Activated B cell treated with CpG ODN at 0.5 μM for 24 hours (primary cell): ENCODE data around the gene ESYT2. TPM values are rescaled to one million over a fixed set of nuclear protein-coding genes. Genes with fewer than 3 reads are reported as not detected.

Experiments used
- ATAC-seq: fragments of 200-7000 bp; cut with Tn5 transposase; one replicate; pipeline ENCODE4 v1.10.0; 2021; ENCODE audit warnings: low read depth, mild to moderate bottlenecking, moderate library complexity
- CTCF ChIA-PET: fragments of 350-600 bp; sonication (Branson Sonifier 250); formaldehyde crosslinking; loops from one replicate; lab custom pipeline; 2021; ENCODE audit warnings: antibody characterized with exemption; lab: Charles Lee
- POLR2A ChIA-PET: fragments of 350-600 bp; sonication (Branson Sonifier 250); formaldehyde crosslinking; loops from one replicate; lab custom pipeline; 2021; ENCODE audit warnings: antibody characterized with exemption; lab: Charles Lee
- DNase-seq: peaks from one replicate; pipeline ENCODE4 v3.0.0; 2022
- H3K27ac Mint-ChIP-seq: one replicate; pipeline ENCODE4 v1.8.0; 2020; ENCODE audit warnings: mixed read lengths
- H3K27me3 Mint-ChIP-seq: one replicate; pipeline ENCODE4 v1.8.0; 2021; ENCODE audit warnings: mixed read lengths
- H3K36me3 Mint-ChIP-seq: one replicate; pipeline ENCODE4 v1.8.0; 2021; ENCODE audit warnings: low read depth, mixed read lengths
- H3K4me1 Mint-ChIP-seq: one replicate; pipeline ENCODE4 v1.8.0; 2021; ENCODE audit warnings: mixed read lengths
- H3K4me3 Mint-ChIP-seq: one replicate; pipeline ENCODE4 v1.8.0; 2020; ENCODE audit warnings: mild to moderate bottlenecking, mixed read lengths
- H3K9me3 Mint-ChIP-seq: one replicate; pipeline ENCODE4 v1.8.0; 2020; ENCODE audit warnings: mixed read lengths
- CTCF ChIP-seq: fragments of 200-600 bp; IDR thresholded peaks from one replicate; pipeline ENCODE4 v1.8.0; 2022; ENCODE audit warnings: antibody characterized with exemption, mild to moderate bottlenecking
- intact Hi-C: fragments of 100-400 bp; cut with micrococcal nuclease; formaldehyde crosslinking; loops from one replicate; pipeline ENCODE4 v1.15.1; 2024
- total RNA-seq: library from RNA; stranded (reverse); gene quantifications from 2 replicates; pipeline ENCODE4 v1.2.3, GENCODE V29; 2022

The ESYT2 gene
- total RNA-seq, 1 donor from 2014 or later = 21.3 TPM

GRCh38 chr7:158724658-158725505, 104.4 kb downstream of the ESYT2 start:
- intact Hi-C loops = no loop called here
- TF ChIP-seq CTCF = no peak
- no peaks in the 10 kb centered on the region for H3K4me1 Mint-ChIP-seq
- CTCF ChIA-PET = no interaction called here
- POLR2A ChIA-PET = no interaction called here
- no peak overlapping the region for H3K4me3 Mint-ChIP-seq
- H3K27me3 Mint-ChIP-seq = no peaks in the 10 kb centered on the region
- DNase-seq (no peak), ATAC-seq (no peak)
- H3K27ac Mint-ChIP-seq = no peak overlapping the region
- no peaks in the 10 kb centered on the region for H3K9me3 Mint-ChIP-seq
- no peaks in the 10 kb centered on the region for H3K36me3 Mint-ChIP-seq

- H3K4me3 Mint-ChIP-seq = no peak overlapping the region
- intact Hi-C loops = no loop called here
- no peaks in the 10 kb centered on the region for H3K27me3 Mint-ChIP-seq
- DNase-seq = no peak
- TF ChIP-seq CTCF = no peak
- no peak for ATAC-seq
- no peaks in the 10 kb centered on the region for H3K9me3 Mint-ChIP-seq
- POLR2A ChIA-PET = no interaction called here
- H3K4me1 Mint-ChIP-seq = no peaks in the 10 kb centered on the region
- H3K27ac Mint-ChIP-seq = no peak overlapping the region
- CTCF ChIA-PET = no interaction called here
- H3K36me3 Mint-ChIP-seq = no peaks in the 10 kb centered on the region
Measured at GRCh38 chr7:158723714-158724385, 105.5 kb downstream of the ESYT2 start.

GRCh38 chr7:158723266-158723665, 106.0 kb downstream of the ESYT2 start:
- ATAC-seq (no peak), DNase-seq (no peak)
- no peaks in the 10 kb centered on the region for H3K4me1 Mint-ChIP-seq
- H3K27me3 Mint-ChIP-seq = no peaks in the 10 kb centered on the region
- no peak overlapping the region for H3K4me3 Mint-ChIP-seq
- POLR2A ChIA-PET = no interaction called here
- CTCF ChIA-PET = no interaction called here
- H3K36me3 Mint-ChIP-seq = no peaks in the 10 kb centered on the region
- no peaks in the 10 kb centered on the region for H3K9me3 Mint-ChIP-seq
- no peak overlapping the region for H3K27ac Mint-ChIP-seq
- intact Hi-C loops = no loop called here
- no peak for TF ChIP-seq CTCF

GRCh38 chr7:158722574-158723237, 106.6 kb downstream of the ESYT2 start:
- H3K9me3 Mint-ChIP-seq = no peaks in the 10 kb centered on the region
- no peak for TF ChIP-seq CTCF
- no peak for ATAC-seq
- no peak overlapping the region for H3K27ac Mint-ChIP-seq
- H3K4me3 Mint-ChIP-seq = no peak overlapping the region
- CTCF ChIA-PET = no interaction called here
- intact Hi-C loops = no loop called here
- POLR2A ChIA-PET = no interaction called here
- H3K4me1 Mint-ChIP-seq = no peaks in the 10 kb centered on the region
- no peak for DNase-seq
- H3K27me3 Mint-ChIP-seq = peaks cover 3% of the 10 kb centered on the region
- no peaks in the 10 kb centered on the region for H3K36me3 Mint-ChIP-seq

- POLR2A ChIA-PET = no interaction called here
- Mint-ChIP-seq H3K36me3 (no peaks in the 10 kb centered on the region), H3K4me1 (peaks cover 10% of the 10 kb centered on the region), H3K27ac (no peak overlapping the region), H3K4me3 (no peak overlapping the region), H3K27me3 (peaks cover 3% of the 10 kb centered on the region), H3K9me3 (no peaks in the 10 kb centered on the region)
- intact Hi-C loops = no loop called here
- no peak for TF ChIP-seq CTCF
- CTCF ChIA-PET = no interaction called here
- DNase-seq = no peak
- no peak for ATAC-seq
Measured at GRCh38 chr7:158720112-158720511, 109.2 kb downstream of the ESYT2 start.
